BE2C (cell line): ENCODE data around the gene BTRC. TPM values are rescaled to one million over a fixed set of nuclear protein-coding genes. Genes with fewer than 3 reads are reported as not detected.

ENCODE experiments used
- DNase-seq: peaks from one replicate; pipeline ENCODE4 v3.0.0-alpha.2; 2020
- H3K27me3 ChIP-seq: fragments of 250-450 bp; sonication (Bioruptor Pico); 2 replicates; pipeline ENCODE4 v1.5.1; 2020; ENCODE audit warnings: mild to moderate bottlenecking
- H3K36me3 ChIP-seq: fragments of 250-450 bp; sonication (Bioruptor Pico); 2 replicates; pipeline ENCODE4 v1.5.1; 2020; ENCODE audit warnings: mild to moderate bottlenecking
- H3K4me1 ChIP-seq: fragments of 250-450 bp; sonication (Bioruptor Pico); 2 replicates; pipeline ENCODE4 v1.5.1; 2020
- H3K4me3 ChIP-seq: 2 replicates; pipeline ENCODE4 v1.5.1; 2011; ENCODE audit warnings: low read depth, low read length
- H3K9me3 ChIP-seq: fragments of 250-450 bp; sonication (Bioruptor Pico); 2 replicates; pipeline ENCODE4 v1.5.1; 2020
- polyA plus RNA-seq: library from polyadenylated mRNA; unstranded; fragments of >200 nt; gene quantifications from one replicate; pipeline ENCODE4 v1.2.1, GENCODE V29; 2012; ENCODE audit warnings: low read depth, missing spikeins; ENCODE audit not compliant: insufficient read length, insufficient read depth
- TF ChIP-seq, protein P1 (sequence below): IDR thresholded peaks from 2 replicates; pipeline ENCODE4 v1.5.1; 2012; ENCODE audit warnings: mild to moderate bottlenecking, low read depth, low read length

BTRC gene
- 7.1 TPM for polyA plus RNA-seq

DNA sequence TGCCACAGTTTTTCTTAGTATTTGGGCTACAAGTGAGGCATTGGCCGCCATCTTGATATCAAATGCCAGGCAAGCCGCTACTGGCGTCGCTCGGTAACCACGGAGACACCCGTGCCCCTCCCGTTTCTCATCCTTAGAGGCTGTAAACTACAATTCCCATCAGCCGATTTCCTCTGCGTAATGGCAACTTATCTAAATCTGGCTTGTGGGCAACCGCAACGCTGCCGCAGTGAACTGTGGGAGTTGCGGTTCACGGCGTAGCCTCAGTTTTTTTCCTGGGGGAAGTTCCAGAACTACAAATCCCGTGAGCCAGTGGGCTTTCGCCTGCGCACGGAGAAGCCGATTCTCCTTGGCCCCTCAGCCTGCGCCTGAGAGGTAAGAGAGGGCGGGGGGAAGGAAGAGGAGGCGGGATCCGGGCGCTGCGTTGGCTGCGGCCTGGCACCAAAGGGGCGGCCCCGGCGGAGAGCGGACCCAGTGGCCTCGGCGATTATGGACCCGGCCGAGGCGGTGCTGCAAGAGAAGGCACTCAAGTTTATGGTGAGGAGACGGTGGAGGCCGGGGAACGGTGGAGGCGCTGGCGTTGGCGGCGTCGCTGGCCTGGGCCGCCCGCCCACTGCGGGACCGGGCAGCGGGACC lies at the start of gene BTRC:
TSS of gene BTRC (plus strand) at position 474 of the 636 bp plus-strand sequence. CDS start at position 490, 16 bp downstream.
- H3K4me3 ChIP-seq, result peak within 1 kb of the TSS; percentile 82
- H3K36me3 ChIP-seq, result no peaks in the 10 kb centered on the region; the same call in 1 of the 2 replicates
- no peaks in the 10 kb centered on the region for H3K27me3 ChIP-seq
- H3K9me3 ChIP-seq, result no peaks in the 10 kb centered on the region; the same call in 1 of the 2 replicates
- 0 out of 2 replicates have a peak, but pooled peaks cover 3% of the 10 kb centered on the region for H3K4me1 ChIP-seq
- TF ChIP-seq, protein P1, sequence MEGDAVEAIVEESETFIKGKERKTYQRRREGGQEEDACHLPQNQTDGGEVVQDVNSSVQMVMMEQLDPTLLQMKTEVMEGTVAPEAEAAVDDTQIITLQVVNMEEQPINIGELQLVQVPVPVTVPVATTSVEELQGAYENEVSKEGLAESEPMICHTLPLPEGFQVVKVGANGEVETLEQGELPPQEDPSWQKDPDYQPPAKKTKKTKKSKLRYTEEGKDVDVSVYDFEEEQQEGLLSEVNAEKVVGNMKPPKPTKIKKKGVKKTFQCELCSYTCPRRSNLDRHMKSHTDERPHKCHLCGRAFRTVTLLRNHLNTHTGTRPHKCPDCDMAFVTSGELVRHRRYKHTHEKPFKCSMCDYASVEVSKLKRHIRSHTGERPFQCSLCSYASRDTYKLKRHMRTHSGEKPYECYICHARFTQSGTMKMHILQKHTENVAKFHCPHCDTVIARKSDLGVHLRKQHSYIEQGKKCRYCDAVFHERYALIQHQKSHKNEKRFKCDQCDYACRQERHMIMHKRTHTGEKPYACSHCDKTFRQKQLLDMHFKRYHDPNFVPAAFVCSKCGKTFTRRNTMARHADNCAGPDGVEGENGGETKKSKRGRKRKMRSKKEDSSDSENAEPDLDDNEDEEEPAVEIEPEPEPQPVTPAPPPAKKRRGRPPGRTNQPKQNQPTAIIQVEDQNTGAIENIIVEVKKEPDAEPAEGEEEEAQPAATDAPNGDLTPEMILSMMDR, result no peak
- peak; percentile 95 for DNase-seq

DNA sequence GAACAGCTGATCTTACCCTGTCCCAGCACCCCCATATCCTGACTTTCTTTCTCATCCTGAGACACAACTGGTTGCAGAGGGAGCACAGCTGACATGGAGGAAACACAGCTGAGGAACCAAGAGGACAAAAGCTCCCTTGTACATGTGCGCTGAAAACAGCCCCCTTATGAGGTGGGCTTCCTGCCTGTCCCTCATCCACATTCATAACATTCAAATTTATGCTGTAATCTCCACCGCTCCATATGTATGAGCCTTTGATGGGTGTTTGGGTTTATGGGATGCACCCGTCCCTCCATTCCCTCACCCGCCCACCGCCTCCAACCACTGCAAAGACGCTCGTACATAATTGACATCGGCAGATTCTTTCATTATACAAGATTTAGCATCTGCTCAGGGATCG lies 49.6 kb upstream of the BTRC start:
- Histone ChIP-seq H3K9me3 (no peaks in the 10 kb centered on the region), H3K36me3 (no peaks in the 10 kb centered on the region), H3K4me1 (peaks cover 4% of the 10 kb centered on the region; the same call in 1 of the 2 replicates), H3K27me3 (no peaks in the 10 kb centered on the region), H3K4me3 (no peak overlapping the region)
- no peak for DNase-seq
- TF ChIP-seq, protein P1, result no peak

DNA sequence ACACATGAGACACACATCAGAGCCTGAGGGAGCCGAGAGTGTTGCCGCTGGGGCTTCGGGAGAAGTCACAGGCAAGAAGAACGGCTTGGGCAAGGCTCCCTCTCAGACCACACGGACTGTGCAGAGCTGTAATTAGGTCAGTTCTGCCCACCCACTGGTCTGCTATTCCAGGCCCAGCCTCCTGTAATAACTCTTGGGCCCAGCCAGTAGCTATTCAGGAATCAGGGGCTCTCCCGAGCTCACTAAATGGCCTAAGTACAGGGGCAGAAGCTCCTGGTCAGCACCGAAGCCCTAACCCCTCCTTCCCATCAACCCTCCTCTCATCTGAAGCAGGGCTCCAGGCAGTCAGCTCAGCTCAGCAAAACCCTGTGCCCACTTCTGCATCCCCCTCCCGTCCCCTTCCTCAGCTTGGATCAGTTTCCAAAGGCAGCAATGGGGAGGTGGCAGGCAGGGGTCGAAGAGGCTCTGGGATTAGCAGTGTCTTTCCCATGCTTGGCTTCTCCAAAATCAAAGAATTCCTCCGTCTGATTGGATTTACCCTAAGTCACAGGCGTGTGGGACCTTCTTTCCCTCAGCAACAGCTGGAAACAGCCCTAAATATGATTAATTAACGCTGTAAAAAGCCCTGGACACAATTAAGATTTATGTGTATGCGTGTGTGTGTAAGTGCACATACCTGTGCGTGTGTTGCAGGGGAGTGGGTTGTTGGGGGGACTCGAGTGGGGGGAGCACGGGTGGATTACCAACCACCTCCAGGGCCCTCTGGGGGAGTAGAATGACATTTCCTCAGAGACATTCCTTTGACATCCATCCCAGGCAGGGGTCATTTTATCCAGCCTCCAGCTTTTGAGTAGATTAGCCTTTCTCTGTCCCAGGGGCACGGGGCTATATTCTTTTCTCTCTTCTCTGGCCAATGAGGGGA lies 48.4 kb upstream of the BTRC start:
- Histone ChIP-seq H3K4me1 (peaks cover 4% of the 10 kb centered on the region; the same call in 1 of the 2 replicates), H3K36me3 (no peaks in the 10 kb centered on the region), H3K9me3 (no peaks in the 10 kb centered on the region), H3K27me3 (no peaks in the 10 kb centered on the region), H3K4me3 (no peak overlapping the region)
- TF ChIP-seq, protein P1, result no peak
- DNase-seq, result no peak

DNA sequence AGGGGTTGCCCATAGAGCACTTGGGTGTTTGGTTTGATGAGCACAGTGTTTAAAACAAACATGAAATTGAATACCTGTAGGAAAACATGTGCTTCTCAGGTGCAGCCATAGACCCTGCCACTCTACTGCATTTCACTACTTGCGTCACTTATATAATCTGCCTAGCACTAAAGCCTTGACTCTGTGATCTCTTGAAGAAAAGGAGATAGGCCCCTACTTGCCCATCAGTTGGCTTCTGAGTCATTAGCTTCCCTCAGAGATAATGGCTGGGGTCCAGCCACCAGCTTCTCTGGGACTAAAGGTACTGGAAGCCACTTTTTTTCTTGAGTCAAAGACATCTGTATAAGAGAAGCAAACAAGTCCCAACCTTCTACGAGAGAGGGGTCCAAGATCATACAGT lies 45.9 kb upstream of the BTRC start:
- Histone ChIP-seq H3K27me3 (no peaks in the 10 kb centered on the region), H3K9me3 (no peaks in the 10 kb centered on the region), H3K36me3 (no peaks in the 10 kb centered on the region), H3K4me3 (no peak overlapping the region), H3K4me1 (peaks cover 4% of the 10 kb centered on the region; the same call in 1 of the 2 replicates)
- DNase-seq, result no peak
- TF ChIP-seq, protein P1, result no peak

DNA sequence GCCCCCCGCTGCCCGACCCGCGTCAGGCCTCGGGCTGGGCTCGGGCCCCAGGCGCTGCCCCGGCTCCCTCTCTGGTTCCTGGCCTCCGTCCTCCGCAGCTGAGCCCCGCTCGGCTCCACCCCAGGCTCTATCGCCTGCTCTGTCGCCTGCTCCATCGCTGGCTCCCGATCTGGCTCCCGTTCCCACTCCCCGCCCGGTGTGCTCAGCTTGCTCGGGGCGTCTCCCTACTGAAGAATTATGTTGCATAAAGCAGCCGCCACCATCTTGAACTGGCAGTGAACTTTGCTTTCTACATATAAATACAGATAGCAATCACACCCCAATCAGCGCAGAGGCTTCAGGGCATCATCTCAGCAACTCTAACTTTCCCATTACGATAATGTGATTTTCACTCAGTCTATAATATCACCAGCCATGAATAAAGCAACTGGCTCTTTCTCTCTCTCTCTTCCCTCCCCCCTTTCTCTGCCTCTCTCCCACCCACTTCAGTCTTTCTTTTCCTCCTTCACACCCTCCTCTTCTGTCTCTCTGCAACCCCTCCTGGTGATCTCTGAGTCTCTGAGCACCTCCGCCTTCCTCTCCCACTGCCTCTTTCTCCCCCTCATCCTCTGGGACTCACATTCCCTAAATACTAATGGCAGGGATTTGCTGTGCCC lies 43.3 kb upstream of the BTRC start:
- H3K36me3 ChIP-seq, result no peaks in the 10 kb centered on the region
- H3K4me3 ChIP-seq, result peak overlapping the region; percentile 33
- TF ChIP-seq, protein P1, result no peak
- no peaks in the 10 kb centered on the region for H3K9me3 ChIP-seq
- DNase-seq, result peak; percentile 38
- H3K27me3 ChIP-seq, result no peaks in the 10 kb centered on the region
- H3K4me1 ChIP-seq, result no peaks in the 10 kb centered on the region; the same call in 1 of the 2 replicates
